Endothelial cell of umbilical vein (primary cell): ENCODE measurements around the gene TSPO. TPM values are rescaled to one million over a fixed set of nuclear protein-coding genes. Genes with fewer than 3 reads are reported as not detected.

ENCODE experiments used
- BruUV-seq: library from RNA; stranded (reverse); fragments of 400-500 nt; replicated peaks from 2 replicates; lab custom pipeline; 2021; lab: Mats Ljungman, UMichigan
- CTCF ChIA-PET: fragments of 300-600, 350-600 bp; sonication (Branson Sonifier 250); formaldehyde crosslinking; loops from one replicate; lab custom pipeline; 2021; ENCODE audit warnings: antibody characterized with exemption, inconsistent platforms; lab: Charles Lee
- POLR2A ChIA-PET: fragments of 300-600, 350-600 bp; sonication (Branson Sonifier 250); formaldehyde crosslinking; loops from one replicate; lab custom pipeline; 2021; ENCODE audit warnings: antibody characterized with exemption, inconsistent platforms; lab: Charles Lee
- DNase-seq: peaks from one replicate; pipeline ENCODE4 v3.0.0-alpha.2; 2011; ENCODE audit warnings: low read depth, low spot score
- FAIRE-seq: peaks from 2 replicates; lab custom pipeline; 2011; peaks lifted over from hg19 to GRCh38; lab: Jason Lieb, UNC
- H2AFZ ChIP-seq: 2 replicates; pipeline ENCODE4 v1.6.0; 2012; ENCODE audit warnings: low read depth, low read length, control low read depth, inconsistent platforms
- H3K27ac ChIP-seq: 2 replicates; pipeline ENCODE4 v1.5.1; 2011; ENCODE audit warnings: low read depth, mild to moderate bottlenecking, control low read depth, low read length, moderate library complexity; ENCODE audit not compliant: insufficient read depth
- H3K27me3 ChIP-seq, 2 experiments: 2 replicates each; pipeline versions ENCODE4 v1.6.0 to v1.6.1; 2011; ENCODE audit warnings: low read length in 2 of 2, mixed read lengths in 1 of 2; ENCODE audit not compliant: control insufficient read depth in 2 of 2, insufficient read depth in 2 of 2
- H3K36me3 ChIP-seq, 2 experiments: 2 replicates in 1 of 2; 3 replicates in 1 of 2; pipeline ENCODE4 v1.5.1; 2011; ENCODE audit warnings: low read length in 2 of 2, mild to moderate bottlenecking in 1 of 2, moderate library complexity in 1 of 2; ENCODE audit not compliant: control insufficient read depth in 2 of 2, insufficient read depth in 2 of 2; ENCODE audit errors: extremely low read depth in 1 of 2
- H3K4me1 ChIP-seq: 3 replicates; pipeline ENCODE4 v1.5.1; 2011; ENCODE audit warnings: mild to moderate bottlenecking, low read length; ENCODE audit not compliant: control insufficient read depth, insufficient read depth; ENCODE audit errors: extremely low read depth
- H3K4me2 ChIP-seq: 2 replicates; pipeline ENCODE4 v1.6.1; 2011; ENCODE audit warnings: low read length, control low read depth, mixed read lengths; ENCODE audit not compliant: insufficient read depth
- H3K4me3 ChIP-seq, 3 experiments: fragments of 200-600 bp in 1 of 3; sonication (generic), shearing (Covaris generic) in 1 of 3; replicated peaks in 1 of 3; 2 replicates each; pipeline ENCODE4 v1.5.1; 2011 to 2016; ENCODE audit warnings: control low read depth in 3 of 3, low read length in 3 of 3, mild to moderate bottlenecking in 2 of 3, inconsistent platforms in 1 of 3, low read depth in 1 of 3, moderate library complexity in 1 of 3; ENCODE audit not compliant: insufficient read depth in 1 of 3
- H3K79me2 ChIP-seq: 2 replicates; pipeline ENCODE4 v1.6.0; 2012; ENCODE audit warnings: low read length, inconsistent platforms; ENCODE audit not compliant: control insufficient read depth, insufficient read depth
- H3K9ac ChIP-seq: replicated peaks from 2 replicates; pipeline ENCODE3; 2011; ENCODE audit warnings: low read length, control low read depth; ENCODE audit not compliant: insufficient read depth; ENCODE audit errors: extremely low read depth
- H3K9me1 ChIP-seq: replicated peaks from 3 replicates; pipeline ENCODE4 v1.6.0; 2011; ENCODE audit warnings: mild to moderate bottlenecking, low read length; ENCODE audit not compliant: control insufficient read depth, insufficient read depth; ENCODE audit errors: extremely low read depth
- H3K9me3 ChIP-seq: replicated peaks from 2 replicates; pipeline ENCODE4 v1.5.1; 2012; ENCODE audit warnings: low read length, inconsistent platforms; ENCODE audit not compliant: control insufficient read depth, insufficient read depth
- H4K20me1 ChIP-seq: replicated peaks from 2 replicates; pipeline ENCODE3; 2011; ENCODE audit warnings: mild to moderate bottlenecking, low read length; ENCODE audit not compliant: control insufficient read depth, insufficient read depth; ENCODE audit errors: extremely low read depth
- CTCF ChIP-seq, 2 donors: IDR thresholded peaks; 1 replicate in 1 of 2; 2 replicates in 1 of 2; pipeline ENCODE4 v1.5.1; 2011; ENCODE audit warnings: low read length in 2 of 2, mild to moderate bottlenecking in 2 of 2, moderate library complexity in 2 of 2, control low read depth in 1 of 2, inconsistent platforms in 1 of 2, low read depth in 1 of 2; ENCODE audit not compliant: insufficient read depth in 1 of 2; ENCODE audit errors: extremely low read depth in 1 of 2
- EZH2 ChIP-seq: IDR thresholded peaks from 2 replicates; pipeline ENCODE4 v1.6.1; 2012; ENCODE audit warnings: borderline replicate concordance, low read depth, mild to moderate bottlenecking, moderate library complexity, low read length, inconsistent platforms; ENCODE audit not compliant: severe bottlenecking
- GATA2 ChIP-seq: IDR thresholded peaks from 2 replicates; pipeline ENCODE4 v1.7.0; 2011; ENCODE audit warnings: low read depth, mild to moderate bottlenecking, moderate library complexity, mixed read lengths, low read length; ENCODE audit not compliant: insufficient read length, insufficient read depth
- MYC ChIP-seq: IDR thresholded peaks from one replicate; pipeline ENCODE4 v1.6.1; 2011; ENCODE audit warnings: mild to moderate bottlenecking, low read depth, low read length
- dilution Hi-C: fragments of 300-500 bp; cut with MboI; formaldehyde crosslinking; loops from one replicate; pipeline ENCODE4 v1.15.0; 2019; ENCODE audit warnings: low sequenced_read_pairs; ENCODE audit not compliant: extremely low pct_ligation_motif_present
- intact Hi-C: fragments of 100-400 bp; cut with micrococcal nuclease; formaldehyde crosslinking; loops from one replicate; pipeline ENCODE4 v1.10.0; 2022
- polyA plus RNA-seq, 4 experiments: library from polyadenylated mRNA; depleted of rRNA in 3 of 4; stranded (reverse) in 3 of 4; unstranded in 1 of 4; fragments of >200 nt; gene quantifications; 2 replicates each; pipeline versions ENCODE4 v1.2.1 to v1.2.3, GENCODE V29; 2011 to 2012; ENCODE audit warnings: missing spikeins in 1 of 4
- total RNA-seq: library from RNA; stranded (reverse); gene quantifications from 2 replicates; pipeline ENCODE4 v1.2.3, GENCODE V29; 2021
- TF ChIP-seq, protein P1 (sequence below): IDR thresholded peaks from 2 replicates; pipeline ENCODE4 v1.6.1; 2011; ENCODE audit not compliant: insufficient read depth, insufficient read length

The TSPO gene
- total and polyA plus RNA-seq, 2 donors (not counting 3 experiments of a cell fraction or from before 2014, with no cell fraction given): 328 to 720 TPM

DNA sequence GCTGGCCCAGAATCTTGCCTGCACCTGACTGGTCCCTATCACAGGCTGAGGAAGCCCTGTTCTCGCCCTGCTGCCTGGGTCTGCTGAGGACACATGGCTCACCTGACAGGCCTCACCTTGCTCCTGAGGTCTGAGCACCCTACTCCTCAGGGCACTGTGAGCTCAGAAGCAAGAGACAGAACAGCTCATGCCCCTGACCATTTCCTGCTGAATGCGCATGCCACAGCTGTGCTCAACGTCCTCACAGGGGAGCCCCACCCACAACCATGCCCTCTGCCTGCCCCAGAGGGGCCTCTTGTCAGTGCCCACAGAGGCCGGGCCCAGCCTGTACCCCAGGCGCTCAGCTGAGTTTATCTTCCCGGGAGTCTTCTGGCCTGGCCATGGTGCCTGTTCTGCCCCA is 2.8 kb upstream of the TSPO start:
- DNase-seq (no peak), FAIRE-seq (no peak)
- Histone ChIP-seq H3K9me1 (no peaks in the 10 kb centered on the region), H3K4me2 (no peak overlapping the region), H3K9ac (no peak overlapping the region), H3K4me1 (peaks cover 5% of the 10 kb centered on the region), H3K4me3 (no peak overlapping the region), H2AFZ (no peak overlapping the region), H3K27me3 (no peaks in the 10 kb centered on the region), H4K20me1 (no peaks in the 10 kb centered on the region), H3K9me3 (no peaks in the 10 kb centered on the region), H3K27ac (no peak overlapping the region), H3K79me2 (peaks cover 20% of the 10 kb centered on the region), H3K36me3 (no peaks in the 10 kb centered on the region)
- intact Hi-C loops: no loop called here
- dilution Hi-C loops: no loop called here
- CTCF ChIA-PET: interaction anchor here (0.5 kb wide), 1 partner anchor 106 kb away, joined by 3 read pairs; no protein-coding TSS in a partner anchor
- TF ChIP-seq, protein P1, sequence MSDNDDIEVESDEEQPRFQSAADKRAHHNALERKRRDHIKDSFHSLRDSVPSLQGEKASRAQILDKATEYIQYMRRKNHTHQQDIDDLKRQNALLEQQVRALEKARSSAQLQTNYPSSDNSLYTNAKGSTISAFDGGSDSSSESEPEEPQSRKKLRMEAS: no peak
- TF ChIP-seq EZH2 (no peak), GATA2 (no peak), MYC (no peak), CTCF (IDR thresholded peaks at IDR 0.05; ENCODE audit: extremely low read depth in 1 of 2, insufficient read depth in 1 of 2, low read depth in 1 of 2, low read length in 2 of 2) (no peak)
- no TSS peak for BruUV-seq
- POLR2A ChIA-PET: interaction anchor here (0.6 kb wide), 1 partner anchor 39 kb away, joined by 3 read pairs; no protein-coding TSS in a partner anchor
